NT2/D1 (cell line): Measurements from ENCODE around the gene SLC34A1.

Experiments used
- DNase-seq: peaks from one replicate; pipeline ENCODE4 v3.0.0-alpha.2; 2011; ENCODE audit warnings: low read depth, low spot score
- H3K27me3 ChIP-seq: 2 replicates; pipeline ENCODE4 v1.6.0; 2011; ENCODE audit warnings: mild to moderate bottlenecking; ENCODE audit not compliant: insufficient read length, insufficient read depth
- H3K36me3 ChIP-seq: 2 replicates; pipeline ENCODE4 v1.6.1; 2011; ENCODE audit warnings: mild to moderate bottlenecking, low read length, mixed read lengths; ENCODE audit not compliant: insufficient read depth, insufficient read length
- H3K4me1 ChIP-seq: 2 replicates; pipeline ENCODE4 v1.5.1; 2011; ENCODE audit not compliant: insufficient read depth, insufficient read length
- H3K4me3 ChIP-seq: 2 replicates; pipeline ENCODE4 v1.5.1; 2011; ENCODE audit warnings: low read depth; ENCODE audit not compliant: insufficient read length
- H3K9ac ChIP-seq: 2 replicates; pipeline ENCODE4 v1.6.0; 2011; ENCODE audit warnings: low read depth; ENCODE audit not compliant: insufficient read length
- H3K9me3 ChIP-seq: 2 replicates; pipeline ENCODE4 v1.5.1; 2011; ENCODE audit warnings: mild to moderate bottlenecking, low read length; ENCODE audit not compliant: insufficient read depth
- SUZ12 ChIP-seq: IDR thresholded peaks from 2 replicates; pipeline ENCODE4 v1.6.1; 2011; ENCODE audit not compliant: insufficient read length, insufficient read depth; ENCODE audit errors: extremely low read depth
- YY1 ChIP-seq: IDR thresholded peaks from 2 replicates; pipeline ENCODE4 v1.6.1; 2011; ENCODE audit not compliant: insufficient read length, insufficient read depth
- ZNF274 ChIP-seq: IDR thresholded peaks from 2 replicates; pipeline ENCODE4 v1.6.1; 2011; ENCODE audit warnings: mild to moderate bottlenecking, low read depth, low read length

The SLC34A1 gene

GRCh38 chr5:177432839-177433657 lies 48.8 kb downstream of the SLC34A1 start:
- peaks cover 86% of the 10 kb centered on the region for H3K36me3 ChIP-seq
- peaks cover 15% of the 10 kb centered on the region for H3K4me1 ChIP-seq
- H3K4me3 ChIP-seq: no peak overlapping the region
- no peak overlapping the region for H3K9ac ChIP-seq
- no peak for TF ChIP-seq ZNF274
- no peak for TF ChIP-seq YY1
- TF ChIP-seq SUZ12: no peak
- DNase-seq: no peak
- no peaks in the 10 kb centered on the region for H3K9me3 ChIP-seq
- no peaks in the 10 kb centered on the region for H3K27me3 ChIP-seq

- Histone ChIP-seq H3K9me3 (no peaks in the 10 kb centered on the region), H3K4me3 (no peak overlapping the region), H3K4me1 (peaks cover 11% of the 10 kb centered on the region), H3K27me3 (no peaks in the 10 kb centered on the region), H3K9ac (no peak overlapping the region), H3K36me3 (peaks cover 89% of the 10 kb centered on the region)
- no peak for DNase-seq
- TF ChIP-seq ZNF274 (no peak), YY1 (no peak)
Measured at GRCh38 chr5:177433658-177434217, 49.5 kb downstream of the SLC34A1 start.

DNA sequence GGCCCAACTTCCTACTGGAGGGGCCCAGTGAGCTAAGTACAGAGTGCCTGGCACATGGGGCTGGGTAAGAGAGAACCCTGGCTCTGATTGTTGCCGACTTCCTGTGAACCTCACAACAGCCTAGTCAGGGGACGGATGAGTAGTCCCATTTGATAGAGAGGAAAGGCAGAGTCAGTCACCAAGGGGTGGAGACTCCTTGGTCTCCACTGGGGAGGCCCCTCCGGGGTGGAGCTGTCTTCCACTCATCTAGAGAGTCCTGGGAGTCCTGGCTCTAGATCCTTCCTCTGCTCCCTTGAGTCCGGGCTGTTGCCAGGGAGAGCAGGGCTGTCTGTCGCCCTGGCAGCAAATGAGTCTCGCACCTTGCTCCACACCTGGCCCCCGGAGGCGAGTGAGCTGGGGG lies 50.2 kb downstream of the SLC34A1 start:
- H3K4me3 ChIP-seq: no peak overlapping the region
- no peaks in the 10 kb centered on the region for H3K9me3 ChIP-seq
- no peak for TF ChIP-seq YY1
- TF ChIP-seq SUZ12: no peak
- no peak for TF ChIP-seq ZNF274
- peaks cover 4% of the 10 kb centered on the region for H3K4me1 ChIP-seq
- DNase-seq: no peak
- H3K9ac ChIP-seq: no peak overlapping the region
- no peaks in the 10 kb centered on the region for H3K27me3 ChIP-seq
- H3K36me3 ChIP-seq: peaks cover 88% of the 10 kb centered on the region

DNA sequence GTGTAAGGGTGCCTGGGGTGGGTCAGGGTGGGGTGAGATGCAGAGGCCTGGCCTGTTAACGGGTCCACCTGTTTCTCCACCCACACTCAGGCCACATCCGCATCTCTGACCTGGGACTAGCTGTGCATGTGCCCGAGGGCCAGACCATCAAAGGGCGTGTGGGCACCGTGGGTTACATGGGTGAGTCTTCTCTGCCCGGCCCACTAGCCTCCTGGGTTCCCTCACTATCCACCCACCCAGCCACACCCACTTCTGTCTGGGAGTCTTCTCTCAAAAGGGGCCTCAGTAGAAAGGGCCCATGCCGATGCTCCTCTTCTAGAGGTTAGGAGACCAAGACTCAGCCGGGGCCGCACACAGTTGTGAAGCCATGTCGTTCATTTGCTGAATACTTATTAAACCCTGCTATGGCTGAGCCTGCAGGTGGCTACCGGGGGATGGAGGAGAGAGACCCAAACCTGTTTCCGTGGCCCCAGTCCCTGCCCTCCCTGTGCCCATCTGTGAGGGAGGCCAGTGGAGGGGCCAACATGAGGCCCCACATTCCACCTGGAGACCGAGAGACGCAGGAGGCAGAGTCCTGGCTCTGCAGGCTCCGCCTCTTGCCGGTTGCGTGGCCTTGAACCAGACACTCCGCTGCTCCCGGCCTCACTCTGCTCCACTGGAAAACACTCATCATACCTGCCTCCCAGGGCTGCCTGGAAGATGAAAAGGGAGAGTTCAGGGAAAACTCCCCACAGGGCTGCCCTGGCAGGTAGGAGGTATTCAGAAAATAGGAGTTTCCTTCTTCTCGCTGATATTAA lies 50.9 kb downstream of the SLC34A1 start:
- H3K36me3 ChIP-seq: peaks cover 85% of the 10 kb centered on the region
- no peak overlapping the region for H3K4me3 ChIP-seq
- H3K9me3 ChIP-seq: no peaks in the 10 kb centered on the region
- no peak for TF ChIP-seq SUZ12
- no peak for TF ChIP-seq YY1
- no peak for TF ChIP-seq ZNF274
- no peak overlapping the region for H3K9ac ChIP-seq
- no peaks in the 10 kb centered on the region for H3K27me3 ChIP-seq
- peaks cover 2% of the 10 kb centered on the region for H3K4me1 ChIP-seq
- DNase-seq: no peak

DNA sequence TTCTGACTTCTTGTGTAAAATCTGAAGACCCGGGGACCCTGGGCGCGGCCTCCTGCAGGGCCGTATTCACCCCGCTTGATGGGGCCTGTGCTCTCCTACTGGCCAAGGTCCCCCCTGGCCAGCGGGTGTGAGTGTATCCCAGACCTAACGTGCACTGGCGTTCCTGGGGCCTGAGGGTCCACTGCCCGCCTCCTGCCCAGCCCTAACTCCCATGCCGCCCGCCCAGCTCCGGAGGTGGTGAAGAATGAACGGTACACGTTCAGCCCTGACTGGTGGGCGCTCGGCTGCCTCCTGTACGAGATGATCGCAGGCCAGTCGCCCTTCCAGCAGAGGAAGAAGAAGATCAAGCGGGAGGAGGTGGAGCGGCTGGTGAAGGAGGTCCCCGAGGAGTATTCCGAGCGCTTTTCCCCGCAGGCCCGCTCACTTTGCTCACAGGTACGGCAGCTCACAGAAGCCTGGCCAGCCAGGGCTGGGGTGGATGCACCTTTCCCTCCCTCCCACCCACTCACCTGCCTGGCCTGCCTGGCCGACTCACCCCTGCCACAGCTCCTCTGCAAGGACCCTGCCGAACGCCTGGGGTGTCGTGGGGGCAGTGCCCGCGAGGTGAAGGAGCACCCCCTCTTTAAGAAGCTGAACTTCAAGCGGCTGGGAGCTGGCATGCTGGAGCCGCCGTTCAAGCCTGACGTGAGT lies 51.8 kb downstream of the SLC34A1 start:
- no peak for DNase-seq
- Histone ChIP-seq H3K27me3 (no peaks in the 10 kb centered on the region), H3K9me3 (no peaks in the 10 kb centered on the region), H3K9ac (no peak overlapping the region), H3K4me1 (peaks cover 7% of the 10 kb centered on the region), H3K36me3 (peaks cover 85% of the 10 kb centered on the region), H3K4me3 (no peak overlapping the region)
- TF ChIP-seq SUZ12 (no peak), ZNF274 (no peak), YY1 (no peak)

DNA sequence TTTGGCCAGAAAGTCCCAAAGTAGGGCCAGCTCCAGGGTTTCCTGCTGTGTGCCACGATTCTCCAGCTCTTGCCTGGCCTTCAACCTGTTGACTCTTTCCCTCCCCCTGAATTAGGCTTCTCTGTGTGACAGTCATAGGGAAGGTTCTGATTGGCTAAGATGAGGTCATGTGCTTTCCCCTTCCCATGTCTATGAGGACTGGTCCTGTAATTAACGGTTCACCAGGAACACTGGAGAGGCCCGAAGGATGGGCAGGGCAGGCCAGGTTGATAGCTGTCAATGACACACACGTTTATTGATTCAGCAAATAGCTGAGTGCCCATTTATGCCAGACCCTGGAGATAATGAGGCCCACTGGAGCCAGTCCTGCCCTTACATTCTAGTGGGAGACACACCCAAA lies 53.4 kb downstream of the SLC34A1 start:
- no peak for TF ChIP-seq YY1
- no peak for TF ChIP-seq SUZ12
- no peak for TF ChIP-seq ZNF274
- Histone ChIP-seq H3K27me3 (no peaks in the 10 kb centered on the region), H3K36me3 (peaks cover 85% of the 10 kb centered on the region), H3K9me3 (no peaks in the 10 kb centered on the region), H3K4me3 (no peak overlapping the region), H3K4me1 (peaks cover 15% of the 10 kb centered on the region), H3K9ac (no peak overlapping the region)
- DNase-seq: no peak

DNA sequence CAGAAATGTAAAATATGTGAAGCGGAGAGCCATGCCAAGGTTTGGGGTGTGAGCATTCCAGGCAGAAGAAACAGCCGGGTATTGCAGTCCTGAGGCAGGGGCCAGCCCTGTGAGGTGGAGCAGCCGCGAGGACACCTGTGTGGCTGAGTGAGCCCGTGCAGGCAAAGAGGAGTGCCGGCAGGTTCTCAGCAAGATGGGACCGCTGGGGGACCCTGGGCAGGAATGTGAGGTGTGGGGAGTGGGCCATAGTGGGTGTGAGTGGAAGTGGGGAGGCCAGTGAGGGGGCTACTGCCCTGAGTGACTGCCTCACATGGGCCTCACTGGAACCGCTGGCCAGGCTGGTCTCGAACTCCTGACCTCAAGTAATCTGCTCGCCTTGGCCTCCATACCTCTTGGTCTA lies 54.2 kb downstream of the SLC34A1 start:
- no peak for DNase-seq
- H3K9ac ChIP-seq: no peak overlapping the region
- no peaks in the 10 kb centered on the region for H3K9me3 ChIP-seq
- H3K4me1 ChIP-seq: peaks cover 15% of the 10 kb centered on the region
- no peaks in the 10 kb centered on the region for H3K27me3 ChIP-seq
- H3K36me3 ChIP-seq: peaks cover 84% of the 10 kb centered on the region
- no peak for TF ChIP-seq ZNF274
- TF ChIP-seq SUZ12: no peak
- no peak for TF ChIP-seq YY1
- H3K4me3 ChIP-seq: no peak overlapping the region
